Measurements from ENCODE around the gene TET2.

The TET2 gene

DNA sequence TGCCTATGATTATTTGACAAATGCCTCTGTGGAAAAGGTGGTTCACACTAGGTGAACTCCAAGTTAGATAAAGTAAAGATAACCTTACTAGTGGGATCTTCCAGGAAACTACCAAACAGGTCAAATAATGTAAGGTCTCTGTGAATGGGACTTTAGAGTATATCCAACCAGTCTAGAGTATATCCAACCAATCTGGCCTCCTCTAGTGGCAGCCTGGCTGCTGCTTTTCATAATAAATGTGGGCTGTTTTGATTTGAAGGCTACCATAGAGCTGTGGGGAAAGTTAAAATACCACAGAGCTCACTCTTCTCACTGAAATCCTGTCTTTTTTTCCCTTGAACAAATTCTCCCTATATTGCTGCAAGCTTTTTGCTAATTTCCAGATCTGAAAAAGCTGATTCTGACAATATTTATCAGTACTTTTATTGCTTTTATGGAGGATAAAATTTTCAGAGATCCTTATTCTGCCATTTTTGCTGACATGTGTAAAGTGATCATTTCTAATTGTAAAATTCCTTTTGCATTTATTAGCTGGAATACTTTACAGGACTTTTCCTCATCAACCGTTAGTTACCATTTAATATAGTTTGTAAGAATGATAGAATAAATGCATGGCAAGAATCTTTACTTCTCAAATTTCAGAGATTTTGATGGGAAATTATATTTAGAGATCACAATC lies 111.3 kb downstream of the TET2 start:
- TF ChIP-seq POLR2A (IDR thresholded peaks at IDR 0.05; ENCODE audit: low read depth, low read length) = no peak
- FAIRE-seq (no peak), DNase-seq (ENCODE audit: insufficient read length, low spot score) (no peak)

- FAIRE-seq = no peak
- DNase-seq (ENCODE audit: insufficient read length, low spot score) = no peak
- TF ChIP-seq POLR2A (IDR thresholded peaks at IDR 0.05; ENCODE audit: low read depth, low read length) = no peak
Measured at GRCh38 chr4:105265689-105266088, 119.0 kb downstream of the TET2 start.

- TF ChIP-seq POLR2A (IDR thresholded peaks at IDR 0.05; ENCODE audit: low read depth, low read length) = no peak
- DNase-seq (ENCODE audit: insufficient read length, low spot score) (no peak), FAIRE-seq (no peak)
Measured at GRCh38 chr4:105267280-105267679, 120.6 kb downstream of the TET2 start.

- DNase-seq (ENCODE audit: insufficient read length, low spot score) (no peak), FAIRE-seq (no peak)
- TF ChIP-seq POLR2A (IDR thresholded peaks at IDR 0.05; ENCODE audit: low read depth, low read length) = no peak
Measured at GRCh38 chr4:105272002-105272401, 125.3 kb downstream of the TET2 start.

DNA sequence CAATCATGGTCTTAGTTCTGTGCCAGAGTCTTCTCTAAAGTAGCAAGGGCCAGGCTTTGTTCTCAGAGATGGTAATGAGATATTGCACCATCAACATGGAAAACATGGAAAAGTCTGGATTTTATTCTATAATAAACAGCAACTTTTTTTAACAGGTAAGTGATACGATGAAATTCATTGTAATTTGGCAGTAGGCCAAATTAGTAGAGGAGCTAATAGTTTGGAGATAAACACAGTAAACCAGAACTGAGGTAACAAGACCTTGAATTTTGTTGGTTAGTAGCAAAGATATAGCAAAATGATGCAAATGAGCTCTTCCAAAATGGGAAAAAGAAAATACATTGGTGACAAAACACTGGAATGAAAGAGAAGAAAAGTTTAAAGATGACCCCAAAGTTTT lies 126.6 kb downstream of the TET2 start:
- TF ChIP-seq POLR2A (IDR thresholded peaks at IDR 0.05; ENCODE audit: low read depth, low read length) = no peak
- DNase-seq (ENCODE audit: insufficient read length, low spot score) (no peak), FAIRE-seq (no peak)

GRCh38 chr4:105274090-105274489 lies 127.4 kb downstream of the TET2 start:
- DNase-seq (ENCODE audit: insufficient read length, low spot score) (no peak), FAIRE-seq (no peak)
- no peak for TF ChIP-seq POLR2A (IDR thresholded peaks at IDR 0.05; ENCODE audit: low read depth, low read length)

DNA sequence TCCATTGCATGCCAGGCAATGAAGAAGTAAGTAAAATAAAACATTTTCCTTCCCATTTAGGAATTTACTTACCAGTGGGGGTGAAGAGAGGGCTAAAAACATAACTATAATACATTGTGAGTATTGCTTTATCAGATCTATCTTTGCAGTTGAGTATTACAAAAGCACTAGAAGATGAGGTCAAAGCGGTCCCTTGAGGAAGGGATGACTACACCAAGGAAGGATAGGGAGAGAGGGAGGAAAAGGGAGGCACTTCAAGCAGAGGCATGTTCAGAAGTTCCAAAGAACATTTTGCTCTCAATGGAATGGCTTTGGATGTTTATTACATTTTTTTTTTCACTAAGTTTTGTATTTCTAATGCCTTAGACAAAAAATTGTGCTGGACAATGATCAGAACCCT lies 127.8 kb downstream of the TET2 start:
- DNase-seq (ENCODE audit: insufficient read length, low spot score) = no peak
- no peak for TF ChIP-seq POLR2A (IDR thresholded peaks at IDR 0.05; ENCODE audit: low read depth, low read length)
- no peak for FAIRE-seq

DNA sequence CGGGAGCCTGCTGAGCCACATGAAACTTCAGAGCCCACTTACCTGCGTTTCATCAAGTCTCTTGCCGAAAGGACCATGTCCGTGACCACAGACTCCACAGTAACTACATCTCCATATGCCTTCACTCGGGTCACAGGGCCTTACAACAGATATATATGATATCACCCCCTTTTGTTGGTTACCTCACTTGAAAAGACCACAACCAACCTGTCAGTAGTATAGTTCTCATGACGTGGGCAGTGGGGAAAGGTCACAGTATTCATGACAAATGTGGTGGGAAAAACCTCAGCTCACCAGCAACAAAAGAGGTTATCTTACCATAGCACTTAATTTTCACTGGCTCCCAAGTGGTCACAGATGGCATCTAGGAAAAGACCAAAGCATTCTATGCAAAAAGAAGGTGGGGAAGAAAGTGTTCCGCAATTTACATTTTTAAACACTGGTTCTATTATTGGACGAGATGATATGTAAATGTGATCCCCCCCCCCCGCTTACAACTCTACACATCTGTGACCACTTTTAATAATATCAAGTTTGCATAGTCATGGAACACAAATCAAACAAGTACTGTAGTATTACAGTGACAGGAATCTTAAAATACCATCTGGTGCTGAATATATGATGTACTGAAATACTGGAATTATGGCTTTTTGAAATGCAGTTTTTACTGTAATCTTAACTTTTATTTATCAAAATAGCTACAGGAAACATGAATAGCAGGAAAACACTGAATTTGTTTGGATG lies 129.9 kb downstream of the TET2 start:
- no peak for TF ChIP-seq POLR2A (IDR thresholded peaks at IDR 0.05; ENCODE audit: low read depth, low read length)
- FAIRE-seq (no peak), DNase-seq (ENCODE audit: insufficient read length, low spot score) (no peak)

DNA sequence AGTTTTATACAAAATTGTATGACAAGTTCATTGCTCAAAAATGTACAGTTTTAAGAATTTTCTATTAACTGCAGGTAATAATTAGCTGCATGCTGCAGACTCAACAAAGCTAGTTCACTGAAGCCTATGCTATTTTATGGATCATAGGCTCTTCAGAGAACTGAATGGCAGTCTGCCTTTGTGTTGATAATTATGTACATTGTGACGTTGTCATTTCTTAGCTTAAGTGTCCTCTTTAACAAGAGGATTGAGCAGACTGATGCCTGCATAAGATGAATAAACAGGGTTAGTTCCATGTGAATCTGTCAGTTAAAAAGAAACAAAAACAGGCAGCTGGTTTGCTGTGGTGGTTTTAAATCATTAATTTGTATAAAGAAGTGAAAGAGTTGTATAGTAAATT lies 131.0 kb downstream of the TET2 start:
- no peak for DNase-seq (ENCODE audit: insufficient read length, low spot score)
- no peak for TF ChIP-seq POLR2A (IDR thresholded peaks at IDR 0.05; ENCODE audit: low read depth, low read length)
- no peak for FAIRE-seq

DNA sequence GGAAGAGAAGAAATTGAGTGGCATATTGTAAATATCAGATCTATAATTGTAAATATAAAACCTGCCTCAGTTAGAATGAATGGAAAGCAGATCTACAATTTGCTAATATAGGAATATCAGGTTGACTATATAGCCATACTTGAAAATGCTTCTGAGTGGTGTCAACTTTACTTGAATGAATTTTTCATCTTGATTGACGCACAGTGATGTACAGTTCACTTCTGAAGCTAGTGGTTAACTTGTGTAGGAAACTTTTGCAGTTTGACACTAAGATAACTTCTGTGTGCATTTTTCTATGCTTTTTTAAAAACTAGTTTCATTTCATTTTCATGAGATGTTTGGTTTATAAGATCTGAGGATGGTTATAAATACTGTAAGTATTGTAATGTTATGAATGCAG lies 132.6 kb downstream of the TET2 start:
- TF ChIP-seq POLR2A (IDR thresholded peaks at IDR 0.05; ENCODE audit: low read depth, low read length) = no peak
- no peak for DNase-seq (ENCODE audit: insufficient read length, low spot score)
- no peak for FAIRE-seq

- FAIRE-seq = peak; percentile 68
- no peak for TF ChIP-seq POLR2A (IDR thresholded peaks at IDR 0.05; ENCODE audit: low read depth, low read length)
- peak; percentile 5 for DNase-seq (ENCODE audit: insufficient read length, low spot score)
Measured at GRCh38 chr4:105280338-105281123, 133.9 kb downstream of the TET2 start.

DNA sequence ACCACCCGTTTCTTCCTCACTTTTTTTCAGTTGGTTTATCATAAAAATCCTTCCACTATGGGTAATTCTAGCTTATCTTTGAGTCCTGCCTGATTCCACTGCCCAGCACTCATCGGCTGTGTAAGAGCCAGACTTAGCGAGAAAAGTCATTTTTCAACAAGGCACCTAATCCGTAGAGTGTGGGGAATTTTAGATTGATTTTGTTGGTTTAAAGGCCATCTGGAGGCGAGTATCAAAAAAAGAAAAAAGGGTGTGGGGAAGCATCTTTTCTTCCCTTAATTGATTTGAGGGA lies 134.4 kb downstream of the TET2 start:
- no peak for FAIRE-seq
- DNase-seq (ENCODE audit: insufficient read length, low spot score) = no peak
- no peak for TF ChIP-seq POLR2A (IDR thresholded peaks at IDR 0.05; ENCODE audit: low read depth, low read length)

DNA sequence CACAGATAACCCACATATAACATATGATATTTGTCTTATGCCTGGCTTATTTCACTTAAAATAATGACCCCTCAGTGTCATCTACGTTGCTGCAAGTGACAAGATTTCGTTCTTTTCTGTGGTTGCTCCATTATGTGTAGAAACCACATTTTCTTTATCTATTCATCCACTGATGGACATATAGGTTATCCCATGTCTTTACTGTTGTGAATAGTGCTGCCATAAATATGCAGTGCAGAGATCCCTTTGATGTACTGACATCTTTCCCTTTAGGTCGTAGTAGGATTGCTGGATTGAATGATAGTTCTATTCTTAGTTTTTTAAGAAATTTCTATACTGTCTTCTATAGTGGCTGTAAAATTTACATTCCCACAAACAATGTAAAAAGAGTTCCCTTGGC lies 135.8 kb downstream of the TET2 start:
- no peak for TF ChIP-seq POLR2A (IDR thresholded peaks at IDR 0.05; ENCODE audit: low read depth, low read length)
- FAIRE-seq = no peak

GRCh38 chr4:105283501-105283900 lies 136.8 kb downstream of the TET2 start:
- no peak for TF ChIP-seq POLR2A (IDR thresholded peaks at IDR 0.05; ENCODE audit: low read depth, low read length)
- FAIRE-seq (no peak), DNase-seq (ENCODE audit: insufficient read length, low spot score) (no peak)

More for the DNA sequence above, 135.8 kb downstream of the TET2 start:
- DNase-seq (ENCODE audit: insufficient read length, low spot score) = no peak

DNA sequence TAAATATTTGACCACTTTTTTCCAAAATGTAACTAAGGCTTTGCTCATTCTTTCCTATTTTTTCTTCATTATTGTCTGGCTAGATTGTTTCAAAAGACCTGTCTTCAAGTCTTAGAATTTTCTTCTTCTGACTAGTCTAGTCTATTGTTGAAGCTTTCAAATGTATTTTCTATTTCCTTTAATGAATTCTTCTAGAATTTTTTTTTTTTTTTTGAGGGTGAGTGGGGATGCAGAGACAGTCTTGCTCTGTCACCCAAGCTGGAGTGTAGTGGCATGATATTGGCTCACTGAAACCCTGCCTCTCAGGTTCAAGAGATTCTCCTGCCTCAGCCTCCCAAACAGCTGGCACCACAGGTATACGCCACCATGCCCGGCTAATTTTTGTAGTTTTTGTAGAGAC lies 141.4 kb downstream of the TET2 start:
- no peak for TF ChIP-seq POLR2A (IDR thresholded peaks at IDR 0.05; ENCODE audit: low read depth, low read length)
- no peak for FAIRE-seq
- no peak for DNase-seq (ENCODE audit: insufficient read length, low spot score)
